Ovary (tissue), 3 donors: ENCODE measurements around the gene SFXN5.

Source experiments
- EP300 ChIP-seq: sonication (generic); formaldehyde crosslinking; IDR thresholded peaks from one replicate; pipeline ENCODE4 v1.6.1; 2017; ENCODE audit warnings: antibody characterized with exemption
- TF ChIP-seq, protein P1 (sequence below), 3 donors: fragments of 450-650 bp in 2 of 3; fragments of 200-600 bp in 1 of 3; IDR thresholded peaks; one replicate each; pipeline versions ENCODE4 v1.5.1 to v1.8.0; 2016 to 2022; ENCODE audit warnings: antibody characterized with exemption in 3 of 3, mild to moderate bottlenecking in 1 of 3
- donor health status: DM: no; HTN: no; CAD: no.

DNA sequence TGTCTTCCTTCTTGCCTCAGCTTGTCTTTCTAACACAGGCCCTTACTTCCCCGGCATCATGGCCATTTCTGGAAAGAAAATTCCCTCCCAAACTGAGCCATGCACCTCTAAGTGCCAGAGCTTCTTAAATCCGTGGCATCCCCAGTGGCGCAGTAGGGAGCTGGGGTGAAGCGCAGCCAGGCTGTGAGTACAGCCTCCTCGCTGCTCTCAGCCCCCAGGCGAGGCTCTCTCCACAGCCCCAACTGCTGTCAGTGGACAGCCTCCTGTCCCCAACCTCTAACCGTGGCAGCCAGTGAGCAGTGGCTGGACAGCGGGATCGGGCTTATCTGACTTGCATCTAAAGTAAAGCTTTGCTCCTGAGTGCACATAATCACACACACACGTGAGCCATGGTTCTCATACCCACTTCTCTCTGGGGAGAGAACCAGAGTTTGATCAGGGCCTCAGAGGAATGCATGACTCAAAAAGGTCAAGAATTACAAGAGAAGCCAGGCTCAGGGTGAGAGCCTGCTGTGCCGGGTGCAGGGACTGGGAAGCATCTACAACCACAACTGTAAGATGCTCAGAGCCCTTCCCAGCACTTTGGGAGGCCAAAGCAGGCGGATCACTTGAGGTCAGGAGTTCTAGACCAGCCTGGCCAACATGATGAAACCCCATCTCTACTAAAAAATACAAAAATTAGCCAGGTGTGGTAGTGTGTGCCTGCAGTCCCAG is 50.7 kb downstream of the SFXN5 start:
- TF ChIP-seq, protein P1, sequence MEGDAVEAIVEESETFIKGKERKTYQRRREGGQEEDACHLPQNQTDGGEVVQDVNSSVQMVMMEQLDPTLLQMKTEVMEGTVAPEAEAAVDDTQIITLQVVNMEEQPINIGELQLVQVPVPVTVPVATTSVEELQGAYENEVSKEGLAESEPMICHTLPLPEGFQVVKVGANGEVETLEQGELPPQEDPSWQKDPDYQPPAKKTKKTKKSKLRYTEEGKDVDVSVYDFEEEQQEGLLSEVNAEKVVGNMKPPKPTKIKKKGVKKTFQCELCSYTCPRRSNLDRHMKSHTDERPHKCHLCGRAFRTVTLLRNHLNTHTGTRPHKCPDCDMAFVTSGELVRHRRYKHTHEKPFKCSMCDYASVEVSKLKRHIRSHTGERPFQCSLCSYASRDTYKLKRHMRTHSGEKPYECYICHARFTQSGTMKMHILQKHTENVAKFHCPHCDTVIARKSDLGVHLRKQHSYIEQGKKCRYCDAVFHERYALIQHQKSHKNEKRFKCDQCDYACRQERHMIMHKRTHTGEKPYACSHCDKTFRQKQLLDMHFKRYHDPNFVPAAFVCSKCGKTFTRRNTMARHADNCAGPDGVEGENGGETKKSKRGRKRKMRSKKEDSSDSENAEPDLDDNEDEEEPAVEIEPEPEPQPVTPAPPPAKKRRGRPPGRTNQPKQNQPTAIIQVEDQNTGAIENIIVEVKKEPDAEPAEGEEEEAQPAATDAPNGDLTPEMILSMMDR (IDR thresholded peaks at IDR 0.05): no peak
- no peak for TF ChIP-seq EP300
